Lower lobe of right lung (tissue), 2 donors: ENCODE results near the gene HHLA2. TPM values are rescaled to one million over a fixed set of nuclear protein-coding genes. Genes with fewer than 3 reads are reported as not detected.

Source experiments
- ATAC-seq, 2 donors: fragments of 200-7000 bp; cut with Tn5 transposase; one replicate each; pipeline ENCODE4 v1.9.1; 2020 to 2022; ENCODE audit warnings: mild to moderate bottlenecking in 2 of 2, moderate library complexity in 2 of 2
- DNase-seq: peaks from one replicate; pipeline ENCODE4 v3.0.0-alpha.2; 2020
- H3K27ac ChIP-seq: fragments of 200-600 bp; one replicate; pipeline ENCODE4 v1.8.0; 2022
- H3K27me3 ChIP-seq: fragments of 200-600 bp; one replicate; pipeline ENCODE4 v1.8.0; 2022; ENCODE audit warnings: low read depth
- H3K36me3 ChIP-seq: fragments of 200-600 bp; one replicate; pipeline ENCODE4 v1.8.0; 2022; ENCODE audit warnings: mild to moderate bottlenecking
- H3K4me1 ChIP-seq: fragments of 200-600 bp; one replicate; pipeline ENCODE4 v1.8.0; 2022
- H3K4me3 ChIP-seq: fragments of 200-600 bp; one replicate; pipeline ENCODE4 v1.8.0; 2022; ENCODE audit warnings: mild to moderate bottlenecking
- H3K9me3 ChIP-seq: fragments of 200-600 bp; one replicate; pipeline ENCODE4 v1.8.0; 2022
- intact Hi-C: fragments of 100-400 bp; cut with DNase I; formaldehyde crosslinking; loops from one replicate; pipeline ENCODE4 v1.11.0; 2022
- total RNA-seq: library from RNA; stranded (reverse); fragmentation: NEBNext Ultra II Directional; extraction: Animal tissue kit (Norgen Biotek cat#: 25700); gene quantifications from one replicate; pipeline ENCODE4 v1.2.1, GENCODE V29; 2021
- TF ChIP-seq, protein P1 (sequence below): fragments of 200-600 bp; IDR thresholded peaks from one replicate; pipeline ENCODE4 v1.8.0; 2022; ENCODE audit warnings: antibody characterized with exemption, mild to moderate bottlenecking
- donor health status: DM: no; HTN: yes; CAD: no; lungs with severe emphysema.

Gene HHLA2
- total RNA-seq, 1 donor from 2014 or later: 4.9 TPM

- H3K27ac ChIP-seq: no peak overlapping the region
- peaks cover 10% of the 10 kb centered on the region for H3K4me1 ChIP-seq
- H3K36me3 ChIP-seq: no peaks in the 10 kb centered on the region
- TF ChIP-seq, protein P1, sequence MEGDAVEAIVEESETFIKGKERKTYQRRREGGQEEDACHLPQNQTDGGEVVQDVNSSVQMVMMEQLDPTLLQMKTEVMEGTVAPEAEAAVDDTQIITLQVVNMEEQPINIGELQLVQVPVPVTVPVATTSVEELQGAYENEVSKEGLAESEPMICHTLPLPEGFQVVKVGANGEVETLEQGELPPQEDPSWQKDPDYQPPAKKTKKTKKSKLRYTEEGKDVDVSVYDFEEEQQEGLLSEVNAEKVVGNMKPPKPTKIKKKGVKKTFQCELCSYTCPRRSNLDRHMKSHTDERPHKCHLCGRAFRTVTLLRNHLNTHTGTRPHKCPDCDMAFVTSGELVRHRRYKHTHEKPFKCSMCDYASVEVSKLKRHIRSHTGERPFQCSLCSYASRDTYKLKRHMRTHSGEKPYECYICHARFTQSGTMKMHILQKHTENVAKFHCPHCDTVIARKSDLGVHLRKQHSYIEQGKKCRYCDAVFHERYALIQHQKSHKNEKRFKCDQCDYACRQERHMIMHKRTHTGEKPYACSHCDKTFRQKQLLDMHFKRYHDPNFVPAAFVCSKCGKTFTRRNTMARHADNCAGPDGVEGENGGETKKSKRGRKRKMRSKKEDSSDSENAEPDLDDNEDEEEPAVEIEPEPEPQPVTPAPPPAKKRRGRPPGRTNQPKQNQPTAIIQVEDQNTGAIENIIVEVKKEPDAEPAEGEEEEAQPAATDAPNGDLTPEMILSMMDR: no peak
- intact Hi-C loops: no loop called here
- no peak for ATAC-seq
- DNase-seq: no peak
- H3K4me3 ChIP-seq: no peak overlapping the region
- no peaks in the 10 kb centered on the region for H3K9me3 ChIP-seq
- H3K27me3 ChIP-seq: no peaks in the 10 kb centered on the region
Measured at GRCh38 chr3:108315767-108316301, 19.5 kb downstream of the HHLA2 start.

DNA sequence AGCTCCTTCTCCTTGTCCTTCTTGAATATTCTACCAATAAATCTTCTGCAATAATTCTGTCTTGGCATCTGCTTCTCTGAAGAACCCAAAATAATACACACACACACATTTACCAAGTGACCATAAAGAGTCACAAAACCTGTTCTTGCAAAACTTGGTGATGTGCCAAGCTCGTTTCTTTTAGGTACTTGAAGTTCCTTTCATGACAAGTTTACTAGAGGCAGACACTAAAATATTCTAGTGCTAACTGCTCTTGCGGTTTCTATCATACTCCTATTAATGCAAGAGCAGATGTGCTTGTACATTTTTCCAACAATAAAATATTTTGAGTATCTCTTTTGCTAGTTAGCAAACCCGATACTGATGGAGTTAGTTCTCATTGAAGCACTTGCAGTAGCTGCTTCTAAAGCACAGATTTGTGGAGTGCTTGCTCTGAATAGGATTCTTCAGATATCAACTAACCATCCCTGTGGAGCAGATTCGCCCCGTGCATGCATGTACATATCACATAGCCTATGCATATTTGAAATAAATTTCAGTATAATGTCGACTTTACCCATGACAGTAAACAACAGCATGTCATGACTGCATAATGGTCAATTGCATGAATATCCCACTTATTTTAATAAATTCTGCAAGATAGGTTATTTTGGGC is 23.2 kb downstream of the HHLA2 start:
- ATAC-seq (peak; percentile 65 to 86), DNase-seq (no peak)
- Histone ChIP-seq H3K9me3 (no peaks in the 10 kb centered on the region), H3K27ac (no peak overlapping the region), H3K27me3 (no peaks in the 10 kb centered on the region), H3K36me3 (no peaks in the 10 kb centered on the region), H3K4me3 (no peak overlapping the region), H3K4me1 (peaks cover 10% of the 10 kb centered on the region)
- intact Hi-C loops: no loop called here
- TF ChIP-seq, protein P1: no peak

GRCh38 chr3:108320746-108321350 is 24.5 kb downstream of the HHLA2 start:
- intact Hi-C loops: no loop called here
- DNase-seq (no peak), ATAC-seq (no peak)
- no peaks in the 10 kb centered on the region for H3K27me3 ChIP-seq
- H3K27ac ChIP-seq: no peak overlapping the region
- no peaks in the 10 kb centered on the region for H3K9me3 ChIP-seq
- H3K4me1 ChIP-seq: peaks cover 10% of the 10 kb centered on the region
- no peak overlapping the region for H3K4me3 ChIP-seq
- no peaks in the 10 kb centered on the region for H3K36me3 ChIP-seq
- TF ChIP-seq, protein P1: no peak

- no peak overlapping the region for H3K27ac ChIP-seq
- intact Hi-C loops: no loop called here
- no peak overlapping the region for H3K4me3 ChIP-seq
- DNase-seq (no peak), ATAC-seq (no peak)
- no peaks in the 10 kb centered on the region for H3K9me3 ChIP-seq
- H3K36me3 ChIP-seq: no peaks in the 10 kb centered on the region
- TF ChIP-seq, protein P1: no peak
- H3K4me1 ChIP-seq: peaks cover 10% of the 10 kb centered on the region
- no peaks in the 10 kb centered on the region for H3K27me3 ChIP-seq
Measured at GRCh38 chr3:108322352-108322751, 26.0 kb downstream of the HHLA2 start.

DNA sequence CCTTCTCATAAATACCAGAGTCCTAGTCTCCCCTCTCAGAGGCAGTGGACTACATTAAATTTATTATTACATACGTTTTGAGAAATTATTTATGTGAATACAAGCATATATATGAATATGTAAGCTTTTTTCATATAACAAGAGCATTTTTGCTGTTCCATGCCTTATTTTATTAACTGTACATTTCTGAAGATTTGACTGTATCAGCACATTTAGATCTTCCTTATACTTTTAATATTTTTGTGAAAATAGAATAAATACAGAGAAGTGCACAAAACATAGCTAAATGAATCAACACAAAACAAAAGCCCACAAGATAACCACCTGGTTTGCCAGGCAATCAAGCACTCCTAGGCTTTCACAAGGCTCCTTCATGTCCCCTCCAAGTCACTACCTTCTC is 27.8 kb downstream of the HHLA2 start:
- intact Hi-C loops: no loop called here
- no peaks in the 10 kb centered on the region for H3K36me3 ChIP-seq
- ATAC-seq: no peak
- no peaks in the 10 kb centered on the region for H3K27me3 ChIP-seq
- TF ChIP-seq, protein P1: no peak
- H3K9me3 ChIP-seq: no peaks in the 10 kb centered on the region
- H3K4me1 ChIP-seq: peaks cover 6% of the 10 kb centered on the region
- DNase-seq: no peak
- H3K27ac ChIP-seq: no peak overlapping the region
- no peak overlapping the region for H3K4me3 ChIP-seq
